Breast epithelium (tissue), 3 donors: Measurements from ENCODE around the gene DCAF10.

Experiments used
- POLR2A ChIP-seq: fragments of 450-650 bp; IDR thresholded peaks from one replicate; pipeline ENCODE4 v1.6.1; 2016; ENCODE audit warnings: antibody characterized with exemption, mild to moderate bottlenecking, moderate library complexity
- POLR2AphosphoS5 ChIP-seq, 3 donors: sonication (generic); formaldehyde crosslinking; IDR thresholded peaks; one replicate each; pipeline ENCODE4 v1.6.1; 2017; ENCODE audit warnings: antibody characterized with exemption in 3 of 3
- TF ChIP-seq, protein P1 (sequence below), 3 donors: fragments of 450-650 bp; IDR thresholded peaks; one replicate each; pipeline ENCODE4 v1.5.1; 2016 to 2017; ENCODE audit warnings: antibody characterized with exemption in 3 of 3, mild to moderate bottlenecking in 3 of 3, moderate library complexity in 3 of 3

DNA sequence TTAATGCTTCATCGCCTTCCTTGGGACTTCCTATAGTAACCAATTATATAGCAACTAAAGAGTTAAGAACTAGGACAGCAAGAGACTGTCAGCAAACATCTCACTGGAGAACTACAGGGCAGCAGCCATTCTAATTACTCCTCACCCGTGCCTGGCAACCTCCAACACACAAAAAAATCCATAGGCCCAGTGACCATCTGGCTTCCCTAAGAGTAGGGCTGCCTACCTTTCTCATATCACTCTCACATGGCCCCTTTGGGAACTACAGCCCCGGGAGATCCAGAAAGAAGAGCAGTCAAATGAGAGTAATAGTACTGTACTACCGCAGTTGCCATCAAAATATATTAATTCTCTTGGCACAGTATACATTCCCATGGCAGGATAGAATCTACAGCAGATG, 5.7 kb downstream of the DCAF10 start:
- TF ChIP-seq, protein P1, sequence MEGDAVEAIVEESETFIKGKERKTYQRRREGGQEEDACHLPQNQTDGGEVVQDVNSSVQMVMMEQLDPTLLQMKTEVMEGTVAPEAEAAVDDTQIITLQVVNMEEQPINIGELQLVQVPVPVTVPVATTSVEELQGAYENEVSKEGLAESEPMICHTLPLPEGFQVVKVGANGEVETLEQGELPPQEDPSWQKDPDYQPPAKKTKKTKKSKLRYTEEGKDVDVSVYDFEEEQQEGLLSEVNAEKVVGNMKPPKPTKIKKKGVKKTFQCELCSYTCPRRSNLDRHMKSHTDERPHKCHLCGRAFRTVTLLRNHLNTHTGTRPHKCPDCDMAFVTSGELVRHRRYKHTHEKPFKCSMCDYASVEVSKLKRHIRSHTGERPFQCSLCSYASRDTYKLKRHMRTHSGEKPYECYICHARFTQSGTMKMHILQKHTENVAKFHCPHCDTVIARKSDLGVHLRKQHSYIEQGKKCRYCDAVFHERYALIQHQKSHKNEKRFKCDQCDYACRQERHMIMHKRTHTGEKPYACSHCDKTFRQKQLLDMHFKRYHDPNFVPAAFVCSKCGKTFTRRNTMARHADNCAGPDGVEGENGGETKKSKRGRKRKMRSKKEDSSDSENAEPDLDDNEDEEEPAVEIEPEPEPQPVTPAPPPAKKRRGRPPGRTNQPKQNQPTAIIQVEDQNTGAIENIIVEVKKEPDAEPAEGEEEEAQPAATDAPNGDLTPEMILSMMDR (IDR thresholded peaks at IDR 0.05), result no peak
- TF ChIP-seq POLR2A (no peak), POLR2AphosphoS5 (IDR thresholded peaks at IDR 0.05) (no peak)
